GDM1 (cell line): ENCODE measurements around the gene SLC22A31.

Experiments used
- DNase-seq: peaks from one replicate; lab custom pipeline; 2025; lab: John Stamatoyannopoulos, UW

Gene SLC22A31

DNA sequence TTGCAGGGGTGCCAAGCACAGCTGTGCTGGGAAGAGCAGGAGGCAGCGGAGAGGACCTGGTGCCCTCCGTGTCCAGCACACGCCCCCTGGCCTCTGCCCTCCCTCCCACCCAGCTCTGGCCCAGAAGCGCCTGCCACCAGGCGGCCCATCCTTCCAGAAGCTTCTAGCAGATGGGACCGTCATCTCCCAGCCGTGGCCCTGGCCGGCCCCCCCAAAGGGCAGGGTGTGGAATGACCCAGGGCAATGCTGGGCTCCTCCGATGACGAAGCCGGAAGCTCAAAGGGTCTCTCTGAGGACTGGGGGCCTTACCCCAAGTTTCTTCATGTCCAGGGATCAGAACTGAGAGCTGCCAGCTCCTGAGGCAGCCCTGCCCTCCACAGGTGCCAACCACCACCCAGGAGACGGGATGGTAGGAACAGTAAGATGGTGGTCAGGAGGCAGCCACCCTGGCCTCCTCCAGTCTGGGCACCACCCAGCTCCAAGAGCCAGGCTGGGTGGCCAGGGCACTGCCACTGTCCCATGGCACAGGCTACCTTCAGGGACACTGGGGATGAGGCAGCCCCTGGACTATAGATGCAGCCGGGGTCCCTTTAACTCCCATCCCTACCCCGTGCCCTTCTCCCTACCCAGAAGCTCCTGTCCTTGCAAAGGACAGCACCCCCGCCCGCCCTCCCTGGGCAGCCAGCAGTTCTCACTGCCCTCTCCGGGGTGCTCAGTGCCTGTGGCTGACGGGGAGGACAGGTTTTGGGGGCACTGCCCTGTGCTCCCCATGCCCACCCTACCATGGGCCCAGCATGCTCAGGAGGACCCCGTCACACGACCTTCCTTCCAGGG is 35.3 kb downstream of the SLC22A31 start:
- no peak for DNase-seq

DNA sequence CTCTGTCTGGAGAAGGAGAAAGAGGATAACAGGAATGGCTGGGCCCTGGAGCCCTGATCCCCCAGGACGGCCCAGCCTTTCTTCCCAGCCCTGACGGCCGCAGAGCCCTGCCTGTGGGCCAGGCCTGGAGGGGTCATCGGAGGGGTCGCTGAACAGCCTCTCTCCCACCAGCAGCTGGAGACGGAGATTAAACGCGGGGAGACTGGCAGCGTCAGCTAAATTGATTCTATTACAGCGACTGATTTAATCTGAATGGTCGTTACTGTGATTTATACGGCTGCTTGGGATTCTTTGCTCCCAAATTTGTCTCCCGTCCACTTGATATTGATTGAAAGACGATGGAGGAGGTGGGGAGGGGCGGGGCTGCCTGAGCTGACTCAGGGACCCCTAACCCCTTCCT is 35.9 kb downstream of the SLC22A31 start:
- no peak for DNase-seq

DNA sequence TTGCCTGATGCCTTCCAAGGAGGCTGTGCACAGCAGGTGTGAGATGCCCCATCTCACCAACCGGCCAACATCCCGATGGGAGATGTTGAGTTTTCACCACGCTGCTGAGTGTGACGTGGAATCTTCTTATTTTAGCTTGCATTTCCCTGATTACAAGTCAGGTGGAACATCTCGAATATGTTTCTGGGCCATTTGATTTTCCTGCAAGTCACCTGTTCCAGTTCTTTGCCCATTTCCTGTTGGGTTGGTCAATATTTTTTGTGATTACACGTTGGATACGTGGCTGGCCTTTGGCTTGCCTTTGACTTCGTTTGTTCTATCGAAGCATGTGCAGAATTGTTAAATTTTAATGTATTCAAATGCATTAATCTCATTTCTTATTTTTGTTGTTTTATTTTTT is 37.0 kb downstream of the SLC22A31 start:
- no peak for DNase-seq

DNA sequence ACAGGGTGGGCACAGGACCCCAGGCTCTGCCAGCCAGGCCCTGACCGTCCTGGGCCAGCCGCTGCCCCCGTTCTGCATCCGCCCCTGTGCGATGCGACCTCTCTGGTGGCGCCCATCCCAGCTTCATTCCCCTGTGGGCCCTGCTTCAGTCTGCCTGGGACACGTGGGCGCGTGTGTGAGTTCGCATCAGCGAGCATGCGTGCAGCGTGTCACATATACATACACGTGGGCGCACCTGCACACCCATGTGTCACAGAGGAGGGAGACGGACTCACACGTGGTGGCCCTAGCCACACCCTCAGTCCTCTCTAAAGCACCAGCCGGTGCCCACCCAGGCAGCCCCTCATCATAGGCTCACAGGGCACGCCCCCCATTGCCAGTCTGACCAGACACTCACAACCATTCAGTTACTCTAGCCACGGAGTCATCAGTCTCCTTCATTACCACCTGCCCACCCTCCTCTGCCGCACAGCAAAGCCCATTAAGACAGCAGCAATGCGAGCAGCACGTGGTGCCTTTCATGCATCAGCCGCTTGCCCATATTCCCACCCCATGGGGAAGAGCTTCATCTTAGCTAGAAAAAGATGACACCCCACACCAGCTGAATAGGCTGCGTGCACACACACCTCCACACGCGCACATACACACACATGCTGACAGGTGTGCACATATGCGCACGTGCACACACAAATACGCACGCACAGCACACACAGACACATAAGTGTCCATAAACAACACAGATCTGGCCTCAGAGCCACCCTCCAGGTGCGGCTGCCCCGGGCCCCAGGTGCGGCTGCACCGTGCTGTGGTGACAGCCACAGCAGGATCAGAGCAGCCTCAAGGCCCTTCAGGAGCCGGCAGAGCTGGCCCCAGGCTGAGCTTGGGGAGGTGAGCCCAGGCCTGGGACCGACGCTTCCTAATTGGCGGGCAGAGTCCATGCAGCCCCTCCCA is 38.3 kb downstream of the SLC22A31 start:
- DNase-seq, result no peak

DNA sequence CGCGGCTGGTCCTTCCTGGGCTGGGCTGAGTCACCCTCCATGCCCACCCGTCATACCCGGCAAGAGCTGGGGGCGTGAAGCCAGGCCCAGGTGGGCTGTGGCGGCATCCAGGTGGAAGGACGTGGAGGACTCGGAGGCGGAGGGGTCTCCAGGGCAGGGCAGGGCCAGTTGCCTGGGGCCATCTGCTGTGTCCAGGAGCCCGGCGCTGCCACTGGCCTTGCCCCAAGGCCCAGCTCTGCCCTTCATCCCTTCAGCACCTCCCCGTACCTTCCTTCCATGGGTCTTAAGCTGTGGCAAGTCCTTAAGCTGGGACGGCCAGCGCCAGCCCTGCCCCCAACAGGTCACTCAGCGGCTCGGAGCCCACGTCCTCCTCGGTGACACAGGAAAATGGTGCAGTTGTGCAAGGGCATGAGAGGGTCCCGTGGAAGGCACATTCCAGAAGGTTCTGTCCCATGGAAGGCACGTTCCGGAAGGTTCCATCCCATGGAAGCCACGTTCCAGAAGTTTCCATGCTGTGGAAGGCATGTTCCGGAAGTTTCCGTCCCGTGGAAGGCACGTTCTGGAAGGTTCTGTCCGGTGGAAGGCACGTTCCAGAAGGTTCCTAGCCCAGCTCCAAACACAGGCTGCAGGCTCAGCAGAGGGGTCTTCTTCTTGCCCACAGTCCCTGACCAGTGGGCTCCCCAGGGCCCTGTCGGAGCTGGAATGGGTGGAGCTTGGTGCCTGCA is 39.2 kb downstream of the SLC22A31 start:
- DNase-seq, result no peak

DNA sequence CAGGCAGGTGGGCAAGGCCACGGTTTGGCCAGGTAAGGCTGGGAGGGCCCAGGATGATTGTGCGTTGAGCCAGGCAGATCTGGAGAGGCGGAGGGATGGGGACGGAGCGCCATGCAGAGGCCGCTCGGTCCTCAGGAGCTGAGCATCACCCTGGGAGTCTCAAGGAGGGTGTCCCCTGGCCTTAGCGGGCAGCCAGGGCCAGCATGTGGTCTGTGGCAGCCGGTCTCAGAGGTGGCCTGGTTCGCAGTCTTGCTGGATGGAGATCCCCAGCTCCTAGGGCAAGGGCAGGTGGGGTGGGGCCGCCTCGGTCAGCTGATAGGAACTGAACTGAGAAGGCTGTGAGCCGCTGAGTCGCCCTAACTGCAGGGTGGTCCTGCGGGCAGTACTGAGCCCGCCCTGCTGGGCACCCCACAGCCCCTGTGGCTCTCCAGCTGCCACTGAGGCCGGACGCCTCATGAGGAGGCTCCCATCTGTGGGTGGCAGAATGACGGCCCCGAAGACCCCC is 40.4 kb downstream of the SLC22A31 start:
- DNase-seq, result no peak

DNA sequence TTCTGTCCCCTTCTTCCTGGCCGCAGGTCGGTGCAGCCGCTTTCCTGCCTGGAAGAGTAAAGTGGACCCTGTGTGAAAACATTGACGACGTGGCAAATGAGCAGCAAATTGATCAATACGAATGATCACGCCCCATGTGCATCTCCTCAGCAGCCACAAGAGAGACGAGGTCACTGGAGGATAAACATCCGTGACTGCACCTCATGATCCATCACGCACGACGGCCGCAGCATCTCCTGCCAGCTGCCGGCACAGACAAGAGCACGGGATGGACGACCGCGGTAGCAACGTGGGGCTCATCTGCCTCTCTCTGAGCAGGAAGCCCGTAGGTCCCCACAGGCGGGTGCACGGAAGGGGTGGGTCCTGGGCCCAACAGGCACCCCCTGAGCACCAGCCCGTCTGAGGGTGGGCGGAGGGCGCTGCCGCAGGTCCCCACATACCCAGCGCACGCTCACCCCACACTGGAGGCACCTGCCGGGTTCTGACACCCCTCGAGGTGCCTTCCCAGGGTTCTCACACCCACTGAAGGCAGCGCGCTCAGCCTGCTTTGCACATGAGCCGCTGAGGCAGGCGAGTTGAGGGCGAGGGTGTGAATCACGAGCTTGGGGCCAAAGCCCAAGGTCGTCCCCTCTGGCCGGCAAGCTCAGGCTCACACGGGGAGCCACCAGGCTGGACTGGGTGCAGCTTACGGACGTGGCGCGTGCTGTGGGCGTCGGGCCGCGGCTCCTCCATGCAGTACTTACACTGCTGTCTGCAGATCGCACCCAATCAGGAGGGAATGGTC is 41.1 kb downstream of the SLC22A31 start:
- no peak for DNase-seq

DNA sequence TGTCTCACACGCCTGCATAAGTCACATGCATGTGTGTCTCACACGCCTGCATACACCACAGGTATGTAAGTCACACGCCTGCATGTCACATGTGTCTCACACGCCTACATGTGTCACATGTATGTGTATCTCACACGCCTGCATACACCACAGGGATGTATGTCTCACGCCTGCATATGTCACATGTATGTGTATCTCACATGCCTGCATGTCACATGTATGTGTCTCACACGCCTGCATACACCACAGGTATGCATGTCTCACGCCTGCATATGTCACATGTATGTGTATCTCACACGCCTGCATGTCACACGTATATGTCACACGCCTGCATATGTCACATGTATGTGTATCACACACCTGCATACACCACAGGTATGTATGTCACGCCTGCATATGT is 42.6 kb downstream of the SLC22A31 start:
- DNase-seq, result no peak

DNA sequence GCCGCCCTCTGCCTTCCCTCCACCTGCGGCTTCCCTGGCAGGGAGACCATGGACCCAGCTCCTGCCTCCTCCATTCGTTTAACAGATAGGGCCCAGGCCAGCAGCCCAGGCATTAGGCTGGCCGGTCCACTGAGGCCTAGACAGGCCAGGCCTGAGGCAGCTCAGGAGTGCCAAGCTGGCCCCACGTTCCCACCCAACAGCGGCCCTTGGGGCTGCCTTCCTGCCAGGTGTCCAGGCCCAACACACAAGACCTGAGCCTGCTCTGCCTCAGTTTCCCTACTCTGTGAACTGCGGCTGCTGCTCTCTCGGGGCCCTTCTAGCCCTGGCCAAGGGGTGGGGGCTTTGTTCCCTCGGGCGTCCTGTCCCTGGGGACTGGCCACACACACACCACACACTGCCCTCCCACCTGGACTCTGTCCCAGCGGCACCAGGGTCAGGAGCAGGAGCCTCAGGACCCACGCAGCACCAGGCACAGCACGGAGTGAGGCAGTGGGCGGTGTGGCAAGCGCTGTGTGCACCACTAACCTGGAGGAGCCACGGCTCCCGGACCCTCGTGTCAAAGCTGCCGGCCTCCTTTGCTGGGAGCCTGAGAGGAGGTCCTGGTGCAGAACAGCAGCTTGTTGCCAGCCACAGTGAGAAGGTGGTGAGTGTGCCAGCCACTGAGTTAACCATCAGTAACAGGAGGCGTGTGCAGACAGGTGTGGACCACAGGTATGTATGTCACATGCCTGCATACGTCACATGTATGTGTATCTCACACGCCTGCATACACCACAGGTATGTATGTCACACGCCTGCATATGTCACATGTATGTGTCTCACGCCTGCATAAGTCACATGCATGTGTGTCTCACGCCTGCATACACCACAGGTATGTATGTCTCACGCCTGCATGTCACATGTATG is 43.3 kb downstream of the SLC22A31 start:
- DNase-seq, result no peak

DNA sequence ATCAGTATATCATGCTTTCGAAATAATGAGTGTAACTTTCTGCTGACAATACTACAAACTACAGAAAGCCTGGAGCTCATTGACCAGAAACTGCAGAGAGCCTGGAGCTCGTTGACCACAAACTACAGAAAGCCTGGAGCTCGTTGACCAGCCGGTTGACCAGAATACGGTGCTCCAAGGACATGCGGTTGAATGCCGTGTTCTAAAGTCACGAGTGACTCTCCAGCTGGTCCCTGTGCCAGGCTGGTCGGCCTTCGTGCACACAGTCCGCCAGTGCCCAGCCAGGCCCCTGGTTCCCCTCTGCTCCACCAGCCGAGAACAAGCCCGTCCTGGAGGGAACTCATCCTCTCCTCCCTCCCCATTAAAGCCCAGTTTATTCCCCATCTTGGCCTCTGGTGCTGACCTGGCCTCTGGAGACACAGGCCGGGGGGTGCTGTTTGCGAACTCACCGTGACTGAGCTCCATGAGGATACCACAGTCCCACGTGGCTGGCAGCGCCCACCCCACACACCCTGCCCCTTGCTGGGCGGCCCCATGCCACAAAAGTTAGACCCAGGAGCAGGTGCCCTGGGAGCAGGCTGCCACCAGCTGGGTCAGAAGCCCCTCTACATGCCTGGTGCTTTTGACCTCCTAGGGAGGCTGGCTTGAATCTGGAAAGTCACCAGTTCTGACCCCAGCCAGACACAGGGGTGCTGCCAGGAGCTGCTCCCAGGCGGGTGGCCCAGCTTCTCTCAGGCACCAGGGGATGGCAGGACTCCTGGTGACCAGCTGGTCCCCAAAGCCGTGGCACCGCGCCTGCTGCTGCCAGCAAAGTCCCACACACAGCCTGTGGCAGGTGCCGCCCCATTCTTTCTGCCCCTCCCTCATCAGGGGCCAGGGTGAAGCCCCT is 44.2 kb downstream of the SLC22A31 start:
- DNase-seq, result no peak

DNA sequence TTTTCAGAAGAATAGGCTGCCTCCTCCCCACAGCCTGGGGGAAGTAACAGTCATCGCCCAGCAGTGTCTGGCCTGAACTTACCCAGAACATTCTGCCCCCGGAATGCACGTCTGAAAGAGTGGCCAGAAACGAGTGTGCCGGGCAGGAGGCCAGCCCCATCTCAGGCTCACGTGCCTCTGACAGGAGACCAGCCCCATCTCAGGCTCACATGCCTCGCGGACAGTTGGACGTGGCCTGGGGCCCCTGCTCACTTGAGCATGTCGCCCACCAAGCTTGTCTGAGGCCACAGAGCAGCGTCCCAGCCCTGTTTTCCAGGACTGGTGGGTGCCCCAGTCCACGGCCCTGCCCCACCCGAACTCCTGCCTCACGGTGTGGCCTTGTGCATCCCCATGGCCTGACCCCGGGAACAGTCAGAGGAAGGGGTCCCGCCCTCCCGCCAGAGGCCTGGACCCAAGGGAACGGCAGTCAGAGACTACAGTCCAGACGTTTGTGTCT is 45.1 kb downstream of the SLC22A31 start:
- no peak for DNase-seq

DNA sequence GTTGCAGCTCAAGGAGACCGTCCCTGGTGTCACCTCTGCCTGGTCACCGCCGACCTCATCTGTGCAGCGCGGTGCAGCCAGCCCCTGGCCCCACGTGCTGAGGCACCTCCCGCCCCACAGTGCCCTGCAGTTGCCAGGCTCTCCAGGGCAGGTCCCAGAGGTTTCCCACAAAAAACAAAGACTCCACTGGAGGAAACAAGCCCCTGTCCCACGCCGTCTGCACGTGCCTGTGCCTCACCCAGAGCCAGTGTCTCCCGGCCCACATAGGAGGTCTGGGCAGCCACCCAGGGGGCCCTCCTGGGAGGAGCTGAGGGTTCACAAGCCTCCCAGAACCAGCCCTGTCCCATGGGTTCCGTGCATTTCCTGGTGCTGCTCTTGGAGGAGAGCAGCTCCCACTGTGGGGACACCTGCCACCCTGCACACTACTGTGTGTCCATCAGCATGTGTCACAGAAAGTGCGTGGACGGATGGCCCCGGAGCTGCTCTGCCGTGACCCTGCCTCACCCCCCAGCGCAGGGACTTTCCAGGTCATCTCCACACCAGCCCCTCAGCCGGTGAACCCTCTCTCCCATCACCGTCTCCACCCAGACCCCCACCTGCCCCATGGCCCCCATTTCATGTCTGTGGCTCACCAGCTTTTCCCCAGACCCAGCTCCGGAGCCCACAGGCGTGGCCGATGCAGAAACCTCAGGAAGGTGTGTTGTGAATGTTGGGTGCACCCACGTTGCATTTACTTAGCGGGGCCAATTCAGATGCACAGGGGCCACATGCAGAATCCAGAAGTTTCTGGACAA is 45.8 kb downstream of the SLC22A31 start:
- no peak for DNase-seq

DNA sequence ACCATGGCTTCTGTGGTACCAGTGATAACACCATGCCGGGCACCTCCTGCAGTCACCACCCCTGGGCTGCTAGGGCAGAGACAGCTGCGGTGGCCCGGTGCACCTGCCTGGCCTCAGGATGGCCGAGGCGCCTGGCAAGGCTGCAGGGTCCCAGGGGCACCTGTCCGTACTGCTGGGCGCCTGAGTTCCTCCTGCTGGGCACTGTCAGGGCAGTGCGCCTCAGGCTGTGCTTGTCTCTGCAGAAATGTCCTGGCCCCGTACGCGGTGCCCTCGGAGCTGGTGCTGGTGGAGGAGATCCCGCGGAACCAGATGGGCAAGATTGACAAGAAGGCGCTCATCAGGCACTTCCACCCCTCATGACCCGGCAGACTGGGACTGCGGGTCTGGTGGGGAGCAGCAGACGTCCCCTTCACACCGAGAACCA is 46.5 kb downstream of the SLC22A31 start:
- no peak for DNase-seq

DNA sequence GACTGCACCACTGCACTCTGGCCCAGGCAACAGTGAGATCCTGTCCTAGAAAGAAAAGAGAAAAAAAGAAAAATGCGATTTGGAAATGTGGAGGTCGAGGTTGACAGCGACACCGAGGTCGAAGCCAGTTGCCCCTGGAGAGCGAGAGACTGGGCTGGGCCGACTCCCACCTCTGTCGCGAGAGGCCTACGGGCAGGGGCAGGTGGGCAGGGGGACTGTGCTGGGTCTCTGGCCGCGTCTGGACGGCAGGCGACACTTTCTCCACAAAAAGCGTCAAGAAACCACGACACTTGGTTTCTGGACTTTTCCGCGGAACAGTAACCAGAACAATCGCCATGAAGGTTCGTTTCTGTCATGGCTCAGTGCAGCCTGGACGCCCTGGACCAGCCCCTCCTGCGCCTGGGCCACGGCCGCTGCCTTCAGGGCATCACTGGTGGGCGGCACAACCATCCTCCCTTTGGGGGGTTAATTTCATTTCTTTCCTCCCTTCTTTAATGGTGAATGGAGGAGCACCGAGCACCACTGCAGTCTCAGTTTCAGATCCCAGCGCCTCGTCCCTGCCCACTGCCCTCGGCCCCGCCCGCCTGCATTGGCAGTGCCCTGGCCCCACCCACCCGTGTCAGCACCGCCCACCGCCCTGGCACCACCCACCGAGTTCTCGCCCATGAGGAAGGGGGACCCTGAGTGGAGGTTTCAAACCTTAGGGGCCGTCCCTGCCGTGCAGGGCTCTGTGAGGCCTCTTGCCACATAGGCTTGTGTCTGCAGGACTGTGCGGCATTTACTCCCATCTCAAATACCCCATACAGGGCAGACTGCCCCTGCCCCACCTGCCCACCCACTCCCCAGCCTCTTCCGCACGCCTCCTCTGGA is 47.3 kb downstream of the SLC22A31 start:
- no peak for DNase-seq

DNA sequence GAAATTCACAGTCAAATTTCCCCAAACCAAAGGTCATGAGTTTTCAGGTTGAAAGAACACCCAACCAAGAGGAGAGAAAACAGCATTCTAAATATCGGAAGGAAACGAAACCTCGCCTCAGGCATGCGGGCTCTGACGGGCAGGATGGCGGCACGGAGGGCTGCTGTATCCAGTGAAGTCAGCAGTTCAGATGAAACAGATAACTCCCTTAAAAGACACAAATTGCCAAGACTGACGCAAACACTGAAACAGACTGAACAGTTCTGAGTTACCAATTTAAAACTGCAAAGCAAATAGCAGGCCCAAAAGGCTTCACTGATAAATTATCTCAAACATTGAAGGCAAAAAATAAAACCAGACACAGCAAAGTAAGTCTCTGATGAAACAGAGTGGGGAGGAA is 49.4 kb downstream of the SLC22A31 start:
- DNase-seq, result no peak

DNA sequence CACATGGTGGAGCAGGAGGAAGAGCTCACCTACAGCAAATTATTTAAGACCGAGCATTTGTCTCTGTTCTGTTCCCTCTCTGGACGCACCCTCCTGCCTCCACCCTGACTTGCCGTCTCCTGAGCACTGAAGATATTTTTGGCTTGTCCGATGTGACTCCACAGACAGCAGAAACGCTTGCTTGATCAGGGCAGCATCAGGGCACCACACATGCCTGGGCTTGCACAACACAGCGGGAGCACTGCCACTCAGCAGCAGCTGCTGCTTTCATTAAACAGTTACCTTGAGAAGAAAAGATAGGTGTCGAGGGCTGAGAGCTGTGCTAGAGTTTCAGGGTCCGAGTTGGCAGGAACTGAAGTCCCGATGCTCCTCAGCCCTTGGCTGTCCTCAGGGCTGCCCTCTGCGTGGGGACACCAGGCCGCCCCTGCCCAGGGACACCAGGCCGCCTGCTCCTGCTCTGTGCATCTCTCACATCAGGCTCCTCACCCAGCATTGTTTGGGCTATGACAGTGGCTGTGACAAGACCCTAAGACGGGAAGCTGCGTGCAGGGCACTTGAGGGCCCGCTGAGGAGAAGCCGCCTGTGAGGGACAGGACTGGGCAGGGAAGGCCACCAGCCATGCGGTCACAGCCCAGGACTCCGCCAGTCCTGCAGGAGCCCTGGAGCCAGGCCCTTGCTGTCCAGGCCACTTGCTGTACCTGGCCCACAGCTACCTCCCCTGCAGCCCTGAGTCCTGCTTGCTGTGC is 50.1 kb downstream of the SLC22A31 start:
- DNase-seq, result no peak

DNA sequence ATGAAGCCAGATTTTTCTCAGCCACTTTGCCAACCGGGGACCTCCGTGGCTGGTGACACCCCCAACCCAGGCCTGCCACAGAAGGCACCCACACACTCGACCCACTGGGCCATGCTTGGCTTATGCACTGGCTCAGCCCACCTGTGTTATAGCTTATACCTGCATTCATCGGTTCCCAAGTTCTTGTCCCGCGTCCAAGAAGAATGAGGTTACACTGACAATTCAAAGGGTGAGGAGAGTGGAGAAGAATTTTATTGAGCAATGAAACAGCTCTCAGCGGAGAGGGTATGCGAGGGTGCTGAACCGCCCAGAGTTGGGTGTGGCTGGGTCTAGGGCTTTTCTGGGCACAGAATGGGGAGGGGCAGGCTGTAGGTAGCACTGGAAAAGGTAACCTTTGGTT is 51.0 kb downstream of the SLC22A31 start:
- no peak for DNase-seq
